Measurements from ENCODE around the gene PHF19.

PHF19 gene

DNA sequence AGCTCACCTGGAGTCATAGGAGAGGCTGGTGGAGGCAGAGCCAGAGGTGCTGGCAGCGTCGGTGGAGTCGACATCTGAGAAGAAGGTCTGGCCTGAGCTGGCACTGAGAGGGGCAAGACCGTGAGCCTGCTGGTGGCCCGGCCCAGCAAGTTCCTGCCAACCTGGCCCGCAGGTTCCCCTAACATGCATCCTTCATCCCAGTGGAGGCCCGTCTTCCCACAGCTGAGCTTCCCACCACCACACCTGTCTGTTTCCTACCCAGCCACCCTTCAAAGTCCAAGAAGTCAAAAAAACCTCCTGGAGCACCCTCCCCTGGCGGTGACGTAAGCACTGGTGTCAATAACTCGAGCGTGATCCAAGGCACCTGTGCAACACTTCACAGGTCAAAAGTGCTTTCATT is 16.9 kb downstream of the PHF19 start:
- H3K27me3 ChIP-seq, result no peaks in the 10 kb centered on the region
- no peaks in the 10 kb centered on the region for H3K9me3 ChIP-seq
- H3K4me3 ChIP-seq (ENCODE audit: low read depth in 1 of 2, low read length in 1 of 2), result no peak overlapping the region
- TF ChIP-seq, protein P1, sequence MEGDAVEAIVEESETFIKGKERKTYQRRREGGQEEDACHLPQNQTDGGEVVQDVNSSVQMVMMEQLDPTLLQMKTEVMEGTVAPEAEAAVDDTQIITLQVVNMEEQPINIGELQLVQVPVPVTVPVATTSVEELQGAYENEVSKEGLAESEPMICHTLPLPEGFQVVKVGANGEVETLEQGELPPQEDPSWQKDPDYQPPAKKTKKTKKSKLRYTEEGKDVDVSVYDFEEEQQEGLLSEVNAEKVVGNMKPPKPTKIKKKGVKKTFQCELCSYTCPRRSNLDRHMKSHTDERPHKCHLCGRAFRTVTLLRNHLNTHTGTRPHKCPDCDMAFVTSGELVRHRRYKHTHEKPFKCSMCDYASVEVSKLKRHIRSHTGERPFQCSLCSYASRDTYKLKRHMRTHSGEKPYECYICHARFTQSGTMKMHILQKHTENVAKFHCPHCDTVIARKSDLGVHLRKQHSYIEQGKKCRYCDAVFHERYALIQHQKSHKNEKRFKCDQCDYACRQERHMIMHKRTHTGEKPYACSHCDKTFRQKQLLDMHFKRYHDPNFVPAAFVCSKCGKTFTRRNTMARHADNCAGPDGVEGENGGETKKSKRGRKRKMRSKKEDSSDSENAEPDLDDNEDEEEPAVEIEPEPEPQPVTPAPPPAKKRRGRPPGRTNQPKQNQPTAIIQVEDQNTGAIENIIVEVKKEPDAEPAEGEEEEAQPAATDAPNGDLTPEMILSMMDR (IDR thresholded peaks at IDR 0.05), result no peak
- H3K4me1 ChIP-seq (ENCODE audit: control insufficient read depth in 1 of 2, insufficient read depth in 1 of 2, low read depth in 1 of 2, low read length in 1 of 2), result no peaks in the 10 kb centered on the region
- peaks cover 85% of the 10 kb centered on the region for H3K36me3 ChIP-seq
- H3K27ac ChIP-seq, result no peak overlapping the region

DNA sequence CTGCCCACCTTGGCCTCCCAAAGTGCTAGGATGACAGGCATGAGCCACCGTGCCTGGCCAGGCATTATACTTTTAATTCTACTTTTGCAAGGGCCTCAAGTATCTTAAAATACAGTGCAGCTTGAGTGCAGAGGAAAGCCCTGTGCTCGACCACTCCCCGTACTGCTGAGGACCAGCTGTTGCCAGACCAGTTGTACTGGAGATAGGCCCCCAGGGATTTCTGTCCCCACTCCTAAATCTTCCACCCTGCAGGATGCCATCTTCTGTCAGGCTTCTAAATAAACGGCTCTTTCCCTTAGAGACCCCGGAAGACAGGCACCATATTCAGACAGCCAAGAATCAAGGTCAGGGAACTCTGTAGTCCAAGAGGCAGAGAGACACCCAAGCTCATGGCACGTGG is 17.6 kb downstream of the PHF19 start:
- Histone ChIP-seq H3K4me3 (ENCODE audit: low read depth in 1 of 2, low read length in 1 of 2) (no peak overlapping the region), H3K36me3 (peaks cover 91% of the 10 kb centered on the region)

DNA sequence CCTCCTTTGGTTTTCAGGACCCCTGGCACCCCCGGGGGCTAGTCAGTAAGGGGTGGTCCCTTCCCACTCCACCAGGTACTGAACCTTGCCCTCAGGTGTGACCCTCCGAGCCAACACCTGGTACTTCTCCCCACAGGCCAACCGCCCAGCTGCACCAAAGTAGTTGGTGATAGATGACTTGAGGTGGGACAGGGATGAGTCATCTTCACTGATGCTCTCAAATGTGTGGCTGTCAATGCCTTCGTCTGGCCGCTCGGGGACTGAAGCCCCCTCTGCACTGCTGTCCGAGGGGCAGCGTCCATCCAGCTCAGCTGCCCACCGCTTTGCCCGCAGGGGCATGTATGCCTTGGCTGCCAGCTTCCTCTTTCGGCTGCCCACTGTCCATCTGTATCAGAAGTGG is 19.1 kb downstream of the PHF19 start:
- H3K9me3 ChIP-seq, result no peaks in the 10 kb centered on the region
- H3K36me3 ChIP-seq, result peaks cover 96% of the 10 kb centered on the region
- no peaks in the 10 kb centered on the region for H3K4me1 ChIP-seq (ENCODE audit: control insufficient read depth in 1 of 2, insufficient read depth in 1 of 2, low read depth in 1 of 2, low read length in 1 of 2)
- TF ChIP-seq, protein P1 (IDR thresholded peaks at IDR 0.05), result no peak
- no peak overlapping the region for H3K27ac ChIP-seq
- H3K4me3 ChIP-seq (ENCODE audit: low read depth in 1 of 2, low read length in 1 of 2), result no peak overlapping the region
- no peaks in the 10 kb centered on the region for H3K27me3 ChIP-seq

More for the DNA sequence above, 17.6 kb downstream of the PHF19 start:
- no peaks in the 10 kb centered on the region for H3K4me1 ChIP-seq (ENCODE audit: control insufficient read depth in 1 of 2, insufficient read depth in 1 of 2, low read depth in 1 of 2, low read length in 1 of 2)
- TF ChIP-seq, protein P1 (IDR thresholded peaks at IDR 0.05), result no peak
- no peak overlapping the region for H3K27ac ChIP-seq
- H3K9me3 ChIP-seq, result no peaks in the 10 kb centered on the region
- no peaks in the 10 kb centered on the region for H3K27me3 ChIP-seq

DNA sequence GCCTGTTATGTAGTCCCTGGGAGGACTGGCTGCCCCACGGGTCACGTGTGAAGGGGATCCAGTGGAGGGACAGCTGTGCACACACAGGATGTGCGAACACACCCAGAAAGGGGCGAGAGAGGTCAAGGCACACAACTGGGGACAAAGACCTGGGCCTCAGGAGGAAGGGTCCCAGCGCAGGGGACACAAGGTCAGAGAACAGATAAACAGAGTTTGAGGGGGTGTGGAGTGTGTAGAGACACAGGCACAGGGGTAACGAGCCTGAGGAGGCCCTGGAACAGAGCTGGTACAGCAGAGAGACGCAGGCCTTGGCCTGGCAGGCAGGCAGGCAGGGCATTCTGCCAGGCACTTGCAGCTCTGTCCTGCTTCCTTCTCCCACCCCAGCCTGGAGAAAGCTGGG is 19.5 kb downstream of the PHF19 start:
- peaks cover 96% of the 10 kb centered on the region for H3K36me3 ChIP-seq
- H3K27ac ChIP-seq, result peak overlapping the region; percentile 2

DNA sequence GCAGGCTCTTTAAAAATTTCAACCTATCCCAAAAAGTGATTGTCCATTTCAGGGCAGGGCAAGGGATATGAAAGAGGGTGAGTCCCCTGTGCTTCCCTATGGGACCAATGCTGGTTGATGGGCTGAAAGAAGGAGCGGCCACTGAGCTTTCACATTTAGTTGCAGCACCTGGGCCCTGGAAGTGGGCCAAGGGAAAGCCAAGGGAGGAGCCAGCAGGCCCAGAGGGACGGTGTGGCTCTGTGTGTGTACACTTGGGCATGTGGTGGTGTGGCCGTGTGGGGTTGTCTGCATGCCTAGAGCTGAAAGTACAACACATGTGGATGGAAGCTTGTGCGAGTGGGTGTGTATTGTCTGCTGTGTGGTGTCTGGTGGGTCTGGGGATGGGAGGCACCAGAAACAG is 20.3 kb downstream of the PHF19 start:
- no peaks in the 10 kb centered on the region for H3K4me1 ChIP-seq (ENCODE audit: control insufficient read depth in 1 of 2, insufficient read depth in 1 of 2, low read depth in 1 of 2, low read length in 1 of 2)

More for the DNA sequence above, 19.5 kb downstream of the PHF19 start:
- Histone ChIP-seq H3K27me3 (no peaks in the 10 kb centered on the region), H3K4me1 (ENCODE audit: control insufficient read depth in 1 of 2, insufficient read depth in 1 of 2, low read depth in 1 of 2, low read length in 1 of 2) (no peaks in the 10 kb centered on the region), H3K4me3 (ENCODE audit: low read depth in 1 of 2, low read length in 1 of 2) (no peak overlapping the region), H3K9me3 (no peaks in the 10 kb centered on the region)
- TF ChIP-seq, protein P1 (IDR thresholded peaks at IDR 0.05), result no peak

More for the DNA sequence above, 20.3 kb downstream of the PHF19 start:
- Histone ChIP-seq H3K4me3 (ENCODE audit: low read depth in 1 of 2, low read length in 1 of 2) (no peak overlapping the region), H3K27me3 (no peaks in the 10 kb centered on the region), H3K27ac (no peak overlapping the region), H3K36me3 (peaks cover 96% of the 10 kb centered on the region), H3K9me3 (no peaks in the 10 kb centered on the region)
- TF ChIP-seq, protein P1 (IDR thresholded peaks at IDR 0.05), result no peak
